ENCODE data around the gene OS9. TPM values are rescaled to one million over a fixed set of nuclear protein-coding genes. Genes with fewer than 3 reads are reported as not detected.
"Not testable (repeated sequence)": the region's sequence is repeated elsewhere in the genome, so short reads cannot be mapped to it uniquely, and the experiment has no call there.

OS9 gene
- total RNA-seq (100 to 1,000 TPM; 208 to 252 TPM), polyA plus RNA-seq (100 to 1,000 TPM; 139 to 253 TPM)
- long read RNA-seq, donor 1, transcript OS9-203 (14 exons, 2,457 nt): minor isoform, 28 of 1,335 reads
- long read RNA-seq, donor 1, transcript OS9-201 (14 exons, 2,505 nt): minor isoform, 233 of 1,335 reads
- long read RNA-seq, donor 1, transcript OS9-202 (15 exons, 2,691 nt): minor isoform, 227 of 1,335 reads
- long read RNA-seq, donor 1, transcript OS9-220 (14 exons, 2,135 nt): major isoform, 509 of 1,335 reads
- long read RNA-seq, donor 1, partial matches to known transcripts: 161 of 1,335 reads
- long read RNA-seq, donor 1, other reads (novel, unspliced or antisense): 166 of 1,335 reads
- long read RNA-seq, donor 2, transcript OS9-220 (14 exons, 2,135 nt): major isoform, 62 of 228 reads
- long read RNA-seq, donor 2, transcript OS9-204 (15 exons, 2,091 nt): minor isoform, 6 of 228 reads
- long read RNA-seq, donor 2, transcript OS9-202 (15 exons, 2,691 nt): minor isoform, 56 of 228 reads
- long read RNA-seq, donor 2, transcript OS9-201 (14 exons, 2,505 nt): minor isoform, 17 of 228 reads
- long read RNA-seq, donor 2, partial matches to known transcripts: 36 of 228 reads
- long read RNA-seq, donor 2, other reads (novel, unspliced or antisense): 43 of 228 reads

- intact Hi-C loops (cut with DNase I): loop anchor here in 1 of 2 donors (5.0 kb wide), 1 partner anchor 112 kb away; no protein-coding TSS in a partner anchor
- Histone ChIP-seq H3K9me3 (ENCODE audit: control insufficient read depth, low read length) (no peaks in the 10 kb centered on the region), H3K4me1 (ENCODE audit: control insufficient read depth in 1 of 2, insufficient read depth in 2 of 2, low read length in 2 of 2) (peaks cover 4% of the 10 kb centered on the region in 2 donors), H3K36me3 (ENCODE audit: control insufficient read depth in 1 of 2, insufficient read depth in 2 of 2, low read length in 1 of 2) (peaks cover 0 to 1% of the 10 kb centered on the region in 2 donors), H3K27me3 (ENCODE audit: control insufficient read depth in 1 of 2, insufficient read depth in 2 of 2, low read length in 1 of 2) (no peaks in the 10 kb centered on the region), H3K27ac (ENCODE audit: low read depth in 1 of 2, low read length in 2 of 2) (peak within 1 kb of the TSS in 1 of 2 donors; percentile 35), H3K4me3 (ENCODE audit: low read length in 2 of 2) (peak within 1 kb of the TSS; percentile 47 to 80)
- DNase-seq (peak; percentile 95 to 98), ATAC-seq (ENCODE audit: low FRiP score) (peak; percentile 98)
- 0% methylated on average over 45 of the region's 45 CpGs for WGBS, 2 donors
These were observed at the start of gene OS9 for GRCh38 chr12:57693659-57694458. Gene OS9, plus strand, starts transcription at chr12:57694132. Its CDS starts 30 bp downstream, at chr12:57694162.

DNA sequence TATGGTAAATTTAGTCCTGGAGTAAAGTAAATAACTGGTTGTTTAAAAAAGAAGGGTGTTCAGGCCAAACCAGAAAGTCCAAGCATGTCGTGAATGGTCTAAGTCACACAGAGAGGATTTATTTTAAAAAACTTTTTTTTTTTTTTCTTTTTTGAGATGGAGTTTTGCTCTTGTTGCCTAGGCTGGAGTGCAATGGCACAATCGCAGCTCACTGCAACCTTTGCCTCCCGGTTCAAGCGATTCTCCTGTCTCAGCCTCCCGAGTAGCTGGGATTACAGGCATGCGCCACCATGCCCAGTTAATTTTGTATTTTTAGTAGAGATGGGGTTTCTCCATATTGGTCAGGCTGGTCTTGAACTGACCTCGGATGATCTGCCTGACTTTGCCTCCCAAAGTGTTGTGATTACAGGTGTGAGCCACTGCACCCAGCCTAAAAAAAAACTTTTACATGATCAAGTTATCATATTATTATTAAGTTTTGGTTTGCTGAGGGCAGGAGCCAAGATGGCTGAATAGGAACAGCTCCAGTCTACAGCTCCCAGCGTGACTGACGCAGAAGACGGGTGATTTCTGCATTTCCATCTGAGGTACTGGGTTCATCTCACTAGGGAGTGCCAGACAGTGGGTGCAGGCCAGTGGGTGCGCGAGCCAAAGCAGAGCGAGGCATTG, 47.8 kb upstream of the OS9 start:
- H3K4me1 ChIP-seq (ENCODE audit: control insufficient read depth in 1 of 2, insufficient read depth in 2 of 2, low read length in 2 of 2); H3K27me3 ChIP-seq (ENCODE audit: control insufficient read depth in 1 of 2, insufficient read depth in 2 of 2, low read length in 1 of 2); DNase-seq; H3K36me3 ChIP-seq (ENCODE audit: control insufficient read depth in 1 of 2, insufficient read depth in 2 of 2, low read length in 1 of 2); H3K4me3 ChIP-seq (ENCODE audit: low read length in 2 of 2); intact Hi-C loops (cut with DNase I); H3K9me3 ChIP-seq (ENCODE audit: control insufficient read depth, low read length); ATAC-seq (ENCODE audit: low FRiP score); H3K27ac ChIP-seq (ENCODE audit: low read depth in 1 of 2, low read length in 2 of 2): not testable (repeated sequence)
- WGBS, 2 donors: 67 to 71% methylated on average over 11 to 13 of the region's 13 CpGs

GRCh38 chr12:57646659-57647049, 47.3 kb upstream of the OS9 start:
- H3K4me3 ChIP-seq (ENCODE audit: low read length in 2 of 2); H3K36me3 ChIP-seq (ENCODE audit: control insufficient read depth in 1 of 2, insufficient read depth in 2 of 2, low read length in 1 of 2); H3K9me3 ChIP-seq (ENCODE audit: control insufficient read depth, low read length); intact Hi-C loops (cut with DNase I); ATAC-seq (ENCODE audit: low FRiP score); H3K27ac ChIP-seq (ENCODE audit: low read depth in 1 of 2, low read length in 2 of 2); DNase-seq; H3K27me3 ChIP-seq (ENCODE audit: control insufficient read depth in 1 of 2, insufficient read depth in 2 of 2, low read length in 1 of 2); H3K4me1 ChIP-seq (ENCODE audit: control insufficient read depth in 1 of 2, insufficient read depth in 2 of 2, low read length in 2 of 2): not testable (repeated sequence)
- WGBS, 2 donors: 89 to 100% methylated on average over 3 to 10 of the region's 15 CpGs

DNA sequence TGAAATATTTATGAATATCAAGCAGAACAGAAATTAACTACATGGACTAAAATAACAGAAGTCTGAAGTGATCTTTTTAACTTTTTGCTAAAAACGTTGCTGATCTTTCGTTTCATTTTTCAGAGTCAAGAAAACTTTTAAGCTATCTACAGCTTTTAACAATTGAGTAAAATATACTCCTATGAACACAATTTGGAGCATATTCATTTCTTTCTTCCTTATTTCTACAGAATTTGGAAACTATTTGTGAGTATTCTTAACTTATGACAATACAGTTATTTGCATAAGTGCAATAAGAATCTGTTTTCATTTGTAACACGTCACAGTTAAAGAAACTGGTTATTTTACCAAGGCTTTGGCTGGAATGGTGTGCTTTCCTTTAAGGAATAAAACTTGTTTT, 39.9 kb upstream of the OS9 start:
- Histone ChIP-seq H3K4me1 (ENCODE audit: control insufficient read depth in 1 of 2, insufficient read depth in 2 of 2, low read length in 2 of 2) (no peaks in the 10 kb centered on the region), H3K9me3 (ENCODE audit: control insufficient read depth, low read length) (no peaks in the 10 kb centered on the region), H3K4me3 (ENCODE audit: low read length in 2 of 2) (no peak overlapping the region), H3K36me3 (ENCODE audit: control insufficient read depth in 1 of 2, insufficient read depth in 2 of 2, low read length in 1 of 2) (no peaks in the 10 kb centered on the region), H3K27ac (ENCODE audit: low read depth in 1 of 2, low read length in 2 of 2) (no peak overlapping the region), H3K27me3 (ENCODE audit: control insufficient read depth in 1 of 2, insufficient read depth in 2 of 2, low read length in 1 of 2) (no peaks in the 10 kb centered on the region)
- WGBS, 2 donors: 45 to 57% methylated on average over 3 of the region's 3 CpGs
- DNase-seq (no peak), ATAC-seq (ENCODE audit: low FRiP score) (no peak)
- intact Hi-C loops (cut with DNase I): no loop called here

- WGBS, 2 donors: 80% methylated on average over 20 to 23 of the region's 23 CpGs
- Histone ChIP-seq H3K36me3 (ENCODE audit: control insufficient read depth in 1 of 2, insufficient read depth in 2 of 2, low read length in 1 of 2) (no peaks in the 10 kb centered on the region), H3K4me3 (ENCODE audit: low read length in 2 of 2) (no peak overlapping the region), H3K27ac (ENCODE audit: low read depth in 1 of 2, low read length in 2 of 2) (no peak overlapping the region), H3K4me1 (ENCODE audit: control insufficient read depth in 1 of 2, insufficient read depth in 2 of 2, low read length in 2 of 2) (no peaks in the 10 kb centered on the region), H3K27me3 (ENCODE audit: control insufficient read depth in 1 of 2, insufficient read depth in 2 of 2, low read length in 1 of 2) (no peaks in the 10 kb centered on the region), H3K9me3 (ENCODE audit: control insufficient read depth, low read length) (no peaks in the 10 kb centered on the region)
- no peak for ATAC-seq (ENCODE audit: low FRiP score)
- intact Hi-C loops (cut with DNase I): no loop called here
- DNase-seq: no peak
These were observed 38.2 kb upstream of the OS9 start for GRCh38 chr12:57655541-57656240.

DNA sequence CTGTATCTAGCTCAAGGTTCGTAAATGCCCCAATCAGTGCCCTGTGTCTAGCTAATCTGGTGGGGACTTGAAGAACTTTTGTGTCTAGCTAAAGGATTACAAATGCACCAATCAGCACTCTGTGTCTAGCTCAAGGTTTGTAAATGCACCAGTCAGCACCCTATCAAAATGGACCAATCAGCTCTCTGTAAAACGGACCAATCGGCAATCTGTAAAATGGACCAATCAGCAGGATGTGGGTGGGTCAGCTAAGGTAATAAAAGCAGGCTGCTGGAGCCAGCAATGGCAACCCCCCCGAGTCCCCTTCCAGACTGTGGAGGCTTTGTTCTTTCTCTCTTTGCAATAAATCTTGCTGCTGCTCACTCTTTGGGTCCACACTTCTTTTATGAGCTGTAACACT, 37.5 kb upstream of the OS9 start:
- H3K27me3 ChIP-seq (ENCODE audit: control insufficient read depth in 1 of 2, insufficient read depth in 2 of 2, low read length in 1 of 2); intact Hi-C loops (cut with DNase I); H3K9me3 ChIP-seq (ENCODE audit: control insufficient read depth, low read length); H3K4me1 ChIP-seq (ENCODE audit: control insufficient read depth in 1 of 2, insufficient read depth in 2 of 2, low read length in 2 of 2); H3K27ac ChIP-seq (ENCODE audit: low read depth in 1 of 2, low read length in 2 of 2); H3K36me3 ChIP-seq (ENCODE audit: control insufficient read depth in 1 of 2, insufficient read depth in 2 of 2, low read length in 1 of 2); H3K4me3 ChIP-seq (ENCODE audit: low read length in 2 of 2); DNase-seq; ATAC-seq (ENCODE audit: low FRiP score): not testable (repeated sequence)
- WGBS, 2 donors: 79 to 85% methylated on average over 4 of the region's 4 CpGs

DNA sequence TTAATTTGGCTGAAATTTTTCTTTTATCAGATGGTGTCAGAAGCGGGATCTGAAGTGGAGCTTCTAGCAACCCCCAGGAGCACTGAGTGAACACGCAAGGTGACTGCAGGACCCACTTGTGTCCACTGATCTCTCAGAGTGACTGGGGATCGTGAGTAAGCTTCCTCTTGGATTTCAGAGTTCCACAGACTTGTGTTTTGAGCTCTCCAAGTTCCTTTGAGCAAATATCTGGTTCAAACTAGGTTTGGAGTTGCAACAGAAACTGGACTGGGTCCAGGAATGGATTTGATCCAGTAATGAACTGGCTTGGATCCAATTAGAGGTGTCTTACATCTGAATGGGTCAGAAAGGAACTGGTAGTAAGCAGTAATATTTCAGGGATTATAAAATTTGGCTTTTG, 36.2 kb upstream of the OS9 start:
- Histone ChIP-seq H3K4me1 (ENCODE audit: control insufficient read depth in 1 of 2, insufficient read depth in 2 of 2, low read length in 2 of 2) (no peaks in the 10 kb centered on the region), H3K36me3 (ENCODE audit: control insufficient read depth in 1 of 2, insufficient read depth in 2 of 2, low read length in 1 of 2) (no peaks in the 10 kb centered on the region), H3K27ac (ENCODE audit: low read depth in 1 of 2, low read length in 2 of 2) (no peak overlapping the region), H3K4me3 (ENCODE audit: low read length in 2 of 2) (no peak overlapping the region), H3K27me3 (ENCODE audit: control insufficient read depth in 1 of 2, insufficient read depth in 2 of 2, low read length in 1 of 2) (no peaks in the 10 kb centered on the region), H3K9me3 (ENCODE audit: control insufficient read depth, low read length) (no peaks in the 10 kb centered on the region)
- intact Hi-C loops (cut with DNase I): no loop called here
- no peak for DNase-seq
- no peak for ATAC-seq (ENCODE audit: low FRiP score)
- 57 to 63% methylated on average over 3 of the region's 3 CpGs for WGBS, 2 donors

DNA sequence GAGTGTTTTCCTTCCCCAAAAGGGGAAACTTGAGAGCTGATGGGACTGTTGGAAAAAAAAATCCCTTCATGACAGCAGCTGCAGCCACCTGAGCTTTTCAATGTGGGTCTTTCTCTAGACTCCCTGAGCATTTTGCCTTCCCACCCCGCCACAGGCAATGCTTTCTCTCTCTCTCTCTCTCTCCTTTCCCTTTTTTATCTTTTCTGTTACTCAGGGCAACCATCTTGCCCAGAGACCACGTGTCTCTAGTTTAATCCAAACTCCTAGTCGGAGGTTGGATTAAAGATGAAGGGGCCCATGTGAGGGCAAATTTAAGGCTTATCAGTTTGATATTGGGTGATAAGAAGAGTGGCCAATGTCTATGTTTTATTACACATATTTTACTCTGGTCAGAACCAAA, 35.0 kb upstream of the OS9 start:
- H3K27ac ChIP-seq (ENCODE audit: low read depth in 1 of 2, low read length in 2 of 2): no peak overlapping the region
- no peaks in the 10 kb centered on the region for H3K4me1 ChIP-seq (ENCODE audit: control insufficient read depth in 1 of 2, insufficient read depth in 2 of 2, low read length in 2 of 2)
- intact Hi-C loops (cut with DNase I): no loop called here
- no peak for ATAC-seq (ENCODE audit: low FRiP score)
- no peaks in the 10 kb centered on the region for H3K36me3 ChIP-seq (ENCODE audit: control insufficient read depth in 1 of 2, insufficient read depth in 2 of 2, low read length in 1 of 2)
- no peak overlapping the region for H3K4me3 ChIP-seq (ENCODE audit: low read length in 2 of 2)
- no peaks in the 10 kb centered on the region for H3K9me3 ChIP-seq (ENCODE audit: control insufficient read depth, low read length)
- 31 to 45% methylated on average over 3 of the region's 3 CpGs for WGBS, 2 donors
- no peak for DNase-seq
- H3K27me3 ChIP-seq (ENCODE audit: control insufficient read depth in 1 of 2, insufficient read depth in 2 of 2, low read length in 1 of 2): no peaks in the 10 kb centered on the region

All from aorta (tissue), 5 donors.